Fibroblast of lung (primary cell): ENCODE measurements around the gene ME2. TPM values are rescaled to one million over a fixed set of nuclear protein-coding genes. Genes with fewer than 3 reads are reported as not detected.

ENCODE experiments used
- DNase-seq, 2 donors: peaks; one replicate each; pipeline versions ENCODE4 v3.0.0 to v3.0.0-alpha.2; 2010; ENCODE audit warnings: low read depth in 2 of 2
- H2AFZ ChIP-seq: 2 replicates; pipeline ENCODE4 v1.5.1; 2012; ENCODE audit warnings: low read length, control low read depth, inconsistent platforms
- H3K27ac ChIP-seq: 2 replicates; pipeline ENCODE4 v1.5.1; 2011; ENCODE audit warnings: low read length, control low read depth; ENCODE audit not compliant: insufficient read depth
- H3K27me3 ChIP-seq: 2 replicates; pipeline ENCODE4 v1.5.1; 2011; ENCODE audit warnings: mild to moderate bottlenecking, low read length; ENCODE audit not compliant: control insufficient read depth, insufficient read depth
- H3K36me3 ChIP-seq: 2 replicates; pipeline ENCODE4 v1.5.1; 2011; ENCODE audit warnings: low read length; ENCODE audit not compliant: control insufficient read depth, insufficient read depth
- H3K4me1 ChIP-seq: 2 replicates; pipeline ENCODE4 v1.5.1; 2011; ENCODE audit warnings: low read length; ENCODE audit not compliant: control insufficient read depth, insufficient read depth; ENCODE audit errors: extremely low read depth
- H3K4me2 ChIP-seq: 2 replicates; pipeline ENCODE4 v1.5.1; 2011; ENCODE audit warnings: low read length, control low read depth; ENCODE audit not compliant: insufficient read depth; ENCODE audit errors: extremely low read depth
- H3K4me3 ChIP-seq, 4 experiments: fragments of 200-600 bp in 1 of 4; sonication (generic) in 1 of 4; replicated peaks in 1 of 4; 2 replicates each; pipeline ENCODE4 v1.5.1; 2011 to 2016; ENCODE audit warnings: low read length in 4 of 4, low read depth in 3 of 4, mild to moderate bottlenecking in 3 of 4, control low read depth in 2 of 4, inconsistent platforms in 1 of 4, mixed read lengths in 1 of 4; ENCODE audit not compliant: insufficient read depth in 1 of 4; ENCODE audit errors: control extremely low read depth in 1 of 4
- H3K79me2 ChIP-seq: 2 replicates; pipeline ENCODE4 v1.5.1; 2012; ENCODE audit warnings: mild to moderate bottlenecking, low read length, inconsistent platforms; ENCODE audit not compliant: control insufficient read depth, insufficient read depth
- H3K9ac ChIP-seq: 2 replicates; pipeline ENCODE4 v1.5.1; 2011; ENCODE audit warnings: mild to moderate bottlenecking, low read length, control low read depth; ENCODE audit not compliant: insufficient read depth
- H3K9me3 ChIP-seq: 2 replicates; pipeline ENCODE4 v1.5.1; 2012; ENCODE audit warnings: low read depth, low read length; ENCODE audit not compliant: control insufficient read depth, insufficient read depth
- H4K20me1 ChIP-seq: 2 replicates; pipeline ENCODE4 v1.5.1; 2011; ENCODE audit warnings: low read length; ENCODE audit not compliant: control insufficient read depth, insufficient read depth; ENCODE audit errors: extremely low read depth
- EZH2 ChIP-seq: IDR thresholded peaks from 2 replicates; pipeline ENCODE4 v1.5.1; 2012; ENCODE audit warnings: low read length, control low read depth, mild to moderate bottlenecking; ENCODE audit errors: missing control alignments
- polyA plus RNA-seq, 2 donors: library from polyadenylated mRNA; depleted of rRNA in 1 of 2; stranded (reverse) in 1 of 2; unstranded in 1 of 2; fragments of >200 nt; gene quantifications; 2 replicates each; pipeline ENCODE4 v1.2.1, GENCODE V29; 2011 to 2012; ENCODE audit warnings: missing spikeins in 1 of 2
- total RNA-seq: library from RNA; depleted of rRNA; stranded (reverse); fragments of >200 nt; gene quantifications from 2 replicates; pipeline ENCODE4 v1.2.1, GENCODE V29; 2014
- TF ChIP-seq, protein P1 (sequence below), 2 donors: IDR thresholded peaks in 1 of 2; conservative IDR thresholded peaks in 1 of 2; 1 replicate in 1 of 2; 2 replicates in 1 of 2; pipeline ENCODE4 v1.5.1; 2011 to 2012; ENCODE audit warnings: low read length in 2 of 2, control low read depth in 1 of 2, inconsistent platforms in 1 of 2, low read depth in 1 of 2, mild to moderate bottlenecking in 1 of 2

ME2 gene
- total and polyA plus RNA-seq, 2 donors (not counting 1 experiment from before 2014, with no cell fraction given) = 40.5 to 57.0 TPM

- Histone ChIP-seq H3K4me3 (no peak overlapping the region), H3K4me1 (no peaks in the 10 kb centered on the region), H3K4me2 (no peak overlapping the region), H2AFZ (no peak overlapping the region), H3K27me3 (no peaks in the 10 kb centered on the region), H3K27ac (no peak overlapping the region), H3K36me3 (no peaks in the 10 kb centered on the region), H4K20me1 (no peaks in the 10 kb centered on the region), H3K9ac (no peak overlapping the region), H3K9me3 (no peaks in the 10 kb centered on the region), H3K79me2 (no peaks in the 10 kb centered on the region)
- DNase-seq = no peak
- TF ChIP-seq, protein P1, sequence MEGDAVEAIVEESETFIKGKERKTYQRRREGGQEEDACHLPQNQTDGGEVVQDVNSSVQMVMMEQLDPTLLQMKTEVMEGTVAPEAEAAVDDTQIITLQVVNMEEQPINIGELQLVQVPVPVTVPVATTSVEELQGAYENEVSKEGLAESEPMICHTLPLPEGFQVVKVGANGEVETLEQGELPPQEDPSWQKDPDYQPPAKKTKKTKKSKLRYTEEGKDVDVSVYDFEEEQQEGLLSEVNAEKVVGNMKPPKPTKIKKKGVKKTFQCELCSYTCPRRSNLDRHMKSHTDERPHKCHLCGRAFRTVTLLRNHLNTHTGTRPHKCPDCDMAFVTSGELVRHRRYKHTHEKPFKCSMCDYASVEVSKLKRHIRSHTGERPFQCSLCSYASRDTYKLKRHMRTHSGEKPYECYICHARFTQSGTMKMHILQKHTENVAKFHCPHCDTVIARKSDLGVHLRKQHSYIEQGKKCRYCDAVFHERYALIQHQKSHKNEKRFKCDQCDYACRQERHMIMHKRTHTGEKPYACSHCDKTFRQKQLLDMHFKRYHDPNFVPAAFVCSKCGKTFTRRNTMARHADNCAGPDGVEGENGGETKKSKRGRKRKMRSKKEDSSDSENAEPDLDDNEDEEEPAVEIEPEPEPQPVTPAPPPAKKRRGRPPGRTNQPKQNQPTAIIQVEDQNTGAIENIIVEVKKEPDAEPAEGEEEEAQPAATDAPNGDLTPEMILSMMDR (conservative IDR thresholded peaks at IDR 0.05 in 1 of 2, IDR thresholded peaks at IDR 0.05 in 1 of 2; ENCODE audit: low read depth in 1 of 2, low read length in 2 of 2) = no peak
Measured at GRCh38 chr18:50839341-50839740, 39.6 kb upstream of the ME2 start.

- Histone ChIP-seq H3K4me3 (no peak overlapping the region), H3K9me3 (no peaks in the 10 kb centered on the region), H3K27ac (no peak overlapping the region), H3K36me3 (no peaks in the 10 kb centered on the region), H2AFZ (no peak overlapping the region), H3K79me2 (no peaks in the 10 kb centered on the region), H4K20me1 (no peaks in the 10 kb centered on the region), H3K4me1 (no peaks in the 10 kb centered on the region), H3K27me3 (no peaks in the 10 kb centered on the region), H3K9ac (no peak overlapping the region), H3K4me2 (no peak overlapping the region)
- no peak for DNase-seq
- TF ChIP-seq, protein P1 (conservative IDR thresholded peaks at IDR 0.05 in 1 of 2, IDR thresholded peaks at IDR 0.05 in 1 of 2; ENCODE audit: low read depth in 1 of 2, low read length in 2 of 2) = no peak
- TF ChIP-seq EZH2 = no peak
Measured at GRCh38 chr18:50839996-50840395, 38.9 kb upstream of the ME2 start.

DNA sequence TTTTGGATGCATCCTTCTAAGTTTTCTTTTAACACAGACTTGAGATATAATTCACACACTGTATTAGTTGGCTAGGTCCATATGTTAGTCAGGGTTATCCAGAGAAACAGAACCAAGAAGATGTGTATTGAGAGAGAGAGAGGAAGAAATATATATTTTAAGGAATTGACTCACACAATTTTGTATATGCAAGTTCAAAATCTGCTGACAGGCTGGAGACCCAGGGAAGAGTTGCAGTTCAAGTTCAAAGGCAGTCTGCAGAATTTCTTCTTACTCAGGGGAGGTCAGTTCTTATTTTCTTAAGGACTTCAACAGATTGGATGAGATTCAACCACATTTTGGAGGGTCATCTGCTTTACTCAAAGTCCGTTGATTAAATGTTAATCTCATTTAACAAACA, 36.1 kb upstream of the ME2 start:
- Histone ChIP-seq H3K27me3 (no peaks in the 10 kb centered on the region), H3K9ac (no peak overlapping the region), H3K27ac (no peak overlapping the region), H4K20me1 (no peaks in the 10 kb centered on the region), H3K4me2 (no peak overlapping the region), H3K36me3 (no peaks in the 10 kb centered on the region), H2AFZ (no peak overlapping the region), H3K4me3 (no peak overlapping the region), H3K79me2 (no peaks in the 10 kb centered on the region), H3K4me1 (no peaks in the 10 kb centered on the region), H3K9me3 (no peaks in the 10 kb centered on the region)
- no peak for TF ChIP-seq EZH2
- TF ChIP-seq, protein P1 (conservative IDR thresholded peaks at IDR 0.05 in 1 of 2, IDR thresholded peaks at IDR 0.05 in 1 of 2; ENCODE audit: low read depth in 1 of 2, low read length in 2 of 2) = no peak
- no peak for DNase-seq
